GM12878 (cell line): ENCODE results near the gene FBXO38. TPM values are rescaled to one million over a fixed set of nuclear protein-coding genes. Genes with fewer than 3 reads are reported as not detected.

Source experiments
- ATAC-seq: fragments of 200-7000 bp; cut with Tn5 transposase; 3 replicates; pipeline ENCODE4 v1.9.1; 2020; ENCODE audit warnings: mild to moderate bottlenecking, moderate library complexity
- BruUV-seq: library from RNA; stranded (reverse); fragments of 400-500 nt; replicated peaks from 2 replicates; lab custom pipeline; 2021; lab: Mats Ljungman, UMichigan
- CTCF ChIA-PET: fragments of 300-600 bp; sonication (Branson Sonifier 250); formaldehyde crosslinking; extraction: SDS; loops from one replicate; lab custom pipeline; 2021; ENCODE audit warnings: inconsistent platforms; lab: Yijun Ruan, JAX
- POLR2A ChIA-PET: fragments of 350-600 bp; formaldehyde crosslinking; extraction: SDS; loops from one replicate; lab custom pipeline; 2021; ENCODE audit warnings: inconsistent platforms; lab: Charles Lee
- RAD21 ChIA-PET: fragments of 300-600 bp; sonication (Branson Sonifier 250); formaldehyde crosslinking; loops from one replicate; lab custom pipeline; 2023; ENCODE audit warnings: antibody characterized with exemption; ENCODE audit not compliant: unreplicated experiment; lab: Charles Lee
- SMC1A ChIA-PET: fragments of 300-600 bp; sonication (Branson Sonifier 250); formaldehyde crosslinking; loops from one replicate; lab custom pipeline; 2023; ENCODE audit not compliant: unreplicated experiment, uncharacterized antibody; lab: Charles Lee
- DNase-seq: peaks from one replicate; pipeline ENCODE4 v3.0.0-alpha.2; 2011; ENCODE audit warnings: low read depth, low spot score
- FAIRE-seq: peaks from 3 replicates; lab custom pipeline; 2011; peaks lifted over from hg19 to GRCh38; lab: Jason Lieb, UNC
- H2AFZ ChIP-seq: 2 replicates; pipeline ENCODE4 v1.6.0; 2011; ENCODE audit warnings: low read depth, low read length, control low read depth; ENCODE audit not compliant: control insufficient read depth
- H3K27ac ChIP-seq: 2 replicates; pipeline ENCODE4 v1.5.1; 2011; ENCODE audit warnings: control low read depth; ENCODE audit not compliant: control insufficient read depth, insufficient read depth
- H3K27me3 ChIP-seq, 2 experiments: replicated peaks in 1 of 2; 2 replicates each; pipeline versions ENCODE4 v1.6.0 to v1.6.1; 2011; ENCODE audit warnings: low read length in 1 of 2; ENCODE audit not compliant: control insufficient read depth in 2 of 2, insufficient read depth in 2 of 2
- H3K36me3 ChIP-seq, 2 experiments: 2 replicates each; pipeline ENCODE4 v1.5.1; 2011; ENCODE audit warnings: low read length in 1 of 2; ENCODE audit not compliant: control insufficient read depth in 2 of 2, insufficient read depth in 2 of 2
- H3K4me1 ChIP-seq: 2 replicates; pipeline ENCODE4 v1.6.1; 2011; ENCODE audit warnings: mild to moderate bottlenecking, low read length, moderate library complexity, mixed read lengths; ENCODE audit not compliant: control insufficient read depth, insufficient read depth
- H3K4me2 ChIP-seq: 2 replicates; pipeline ENCODE4 v1.6.0; 2011; ENCODE audit warnings: control low read depth; ENCODE audit not compliant: control insufficient read depth, insufficient read depth
- H3K4me3 ChIP-seq: fragments of 200-600 bp; sonication (generic); 2 replicates; pipeline ENCODE4 v1.5.1; 2016
- H3K79me2 ChIP-seq: 2 replicates; pipeline ENCODE4 v1.6.0; 2011; ENCODE audit warnings: low read length; ENCODE audit not compliant: control insufficient read depth, insufficient read depth
- H3K9ac ChIP-seq: 2 replicates; pipeline ENCODE4 v1.8.0; 2011; ENCODE audit warnings: low read length, control low read depth, mixed read lengths; ENCODE audit not compliant: control insufficient read depth, insufficient read depth
- H3K9me3 ChIP-seq: replicated peaks from 3 replicates; pipeline ENCODE4 v1.5.1; 2011; ENCODE audit warnings: mild to moderate bottlenecking, low read length; ENCODE audit not compliant: control insufficient read depth, insufficient read depth
- H4K20me1 ChIP-seq: 2 replicates; pipeline ENCODE4 v1.6.0; 2011; ENCODE audit not compliant: control insufficient read depth, insufficient read depth
- ATF3 ChIP-seq: IDR thresholded peaks from 2 replicates; pipeline ENCODE4 v1.6.1; 2011; ENCODE audit warnings: low read depth, mild to moderate bottlenecking, low read length, moderate library complexity, borderline replicate concordance; ENCODE audit errors: extremely low read depth
- NKRF ChIP-seq: fragments of 450-650 bp; conservative IDR thresholded peaks from 2 replicates; pipeline ENCODE4 v1.6.1; 2017; ENCODE audit warnings: mild to moderate bottlenecking, moderate library complexity
- PAX5 ChIP-seq: IDR thresholded peaks from 2 replicates; pipeline ENCODE4 v1.6.1; 2011; ENCODE audit warnings: low read depth, low read length, borderline replicate concordance
- RELB ChIP-seq: fragments of 450-650 bp; IDR thresholded peaks from 2 replicates; pipeline ENCODE4 v1.6.1; 2017; ENCODE audit warnings: low read depth, mild to moderate bottlenecking, moderate library complexity
- TCF7 ChIP-seq: IDR thresholded peaks from 2 replicates; pipeline ENCODE4 v1.6.1; 2014; ENCODE audit warnings: antibody characterized with exemption, borderline replicate concordance
- ZNF207 ChIP-seq: fragments of 450-650 bp; IDR thresholded peaks from 2 replicates; pipeline ENCODE4 v1.6.1; 2014; ENCODE audit warnings: antibody characterized with exemption, mild to moderate bottlenecking, borderline replicate concordance
- ZNF217 ChIP-seq: fragments of 450-650 bp; IDR thresholded peaks from 2 replicates; pipeline ENCODE4 v1.6.1; 2017; ENCODE audit warnings: antibody characterized with exemption, mild to moderate bottlenecking
- in situ Hi-C: fragments of 300-500 bp; cut with MboI; formaldehyde crosslinking; loops from 9 replicates; pipeline ENCODE4 v1.14.3; 2018; ENCODE audit warnings: mixed read lengths
- intact Hi-C: fragments of 100-400 bp; cut with micrococcal nuclease; formaldehyde crosslinking; loops from one replicate; pipeline ENCODE4 v1.14.2; 2022; ENCODE audit not compliant: unreplicated experiment
- polyA plus RNA-seq, 11 experiments: library from polyadenylated mRNA; depleted of rRNA in 4 of 11; unstranded in 6 of 11; stranded (reverse) in 5 of 11; fragments of >200 nt; fragmentation: Nextera tagmentation in 4 of 11; fragmentation: Illumina TruSeq in 1 of 11; extraction: Ambion mirVana in 4 of 11; extraction: Trizol in 1 of 11; gene quantifications; 1 replicate in 1 of 11; 2 replicates in 10 of 11; pipeline versions ENCODE4 v1.2.1 to v1.2.3, GENCODE V29; 2011 to 2016; ENCODE audit warnings: inconsistent platforms in 2 of 11, missing spikeins in 2 of 11, low read depth in 1 of 11
- total RNA-seq, 4 experiments: library from RNA; depleted of rRNA in 3 of 4; stranded (reverse); fragments of >200 nt in 3 of 4; fragmentation: Illumina TruSeq in 1 of 4; extraction: Trizol in 1 of 4; gene quantifications; 2 replicates each; pipeline versions ENCODE4 v1.2.1 to v1.2.3, GENCODE V29; 2013 to 2021

Gene FBXO38
- total and polyA plus RNA-seq, 10 of the 15 experiments (the other 5 are each of a cell fraction or from before 2014, with no cell fraction given): 9.1 to 44.6 (median 28.3) TPM

- no peak for TF ChIP-seq PAX5
- TF ChIP-seq NKRF: no peak
- TF ChIP-seq ZNF217: no peak
- no peak for TF ChIP-seq ATF3
These were observed 19.4 kb upstream of the FBXO38 start (continued) for GRCh38 chr5:148364343-148364742.

- H3K9me3 ChIP-seq: no peaks in the 10 kb centered on the region; the same call in 2 of the 3 replicates
- H3K4me1 ChIP-seq: no peaks in the 10 kb centered on the region
- no peak overlapping the region for H3K27ac ChIP-seq
- H2AFZ ChIP-seq: no peak overlapping the region
- H4K20me1 ChIP-seq: no peaks in the 10 kb centered on the region
- in situ Hi-C loops: no loop called here
- CTCF ChIA-PET: no interaction called here
- TF ChIP-seq TCF7: no peak
- TF ChIP-seq RELB: no peak
- TF ChIP-seq ZNF207: no peak
- H3K27me3 ChIP-seq: no peaks in the 10 kb centered on the region
- no peak overlapping the region for H3K4me2 ChIP-seq
- DNase-seq (no peak), FAIRE-seq (no peak), ATAC-seq (no peak)
- intact Hi-C loops: no loop called here
- H3K9ac ChIP-seq: no peak overlapping the region
- SMC1A ChIA-PET: interaction anchor here (1.3 kb wide), 1 partner anchor 20 kb away, joined by 3 read pairs; no protein-coding TSS in a partner anchor
- POLR2A ChIA-PET: no interaction called here
- RAD21 ChIA-PET: no interaction called here
- no peak overlapping the region for H3K4me3 ChIP-seq
- no TSS peak for BruUV-seq
- H3K36me3 ChIP-seq: no peaks in the 10 kb centered on the region
- no peaks in the 10 kb centered on the region for H3K79me2 ChIP-seq
These were observed 15.5 kb upstream of the FBXO38 start for GRCh38 chr5:148368299-148368698.
